Measurements from ENCODE around the gene WLS. TPM values are rescaled to one million over a fixed set of nuclear protein-coding genes. Genes with fewer than 3 reads are reported as not detected.

Gene WLS
- total RNA-seq, 2 experiments from 2014 or later, result not detected

GRCh38 chr1:68188644-68189340 lies 43.5 kb downstream of the WLS start:
- no peak for DNase-seq
- ChIA-PET CTCF (no interaction called here), POLR2A (no interaction called here)
- ATAC-seq, result no peak
- Mint-ChIP-seq H3K27me3 (peaks cover 12% of the 10 kb centered on the region), H3K36me3 (ENCODE audit: low read depth) (no peaks in the 10 kb centered on the region), H3K9me3 (ENCODE audit: low read depth) (no peaks in the 10 kb centered on the region), H3K4me3 (no peak overlapping the region), H3K4me1 (no peaks in the 10 kb centered on the region), H3K27ac (no peak overlapping the region)
- intact Hi-C loops (cut with DNase I, micrococcal nuclease), result no loop called here

- no peaks in the 10 kb centered on the region for H3K36me3 Mint-ChIP-seq (ENCODE audit: low read depth)
- H3K27ac Mint-ChIP-seq, result no peak overlapping the region
- CTCF ChIA-PET, result interaction anchor here (1.2 kb wide), 1 partner anchor 68 kb away, joined by 3 read pairs; no protein-coding TSS in a partner anchor
- no peak overlapping the region for H3K4me3 Mint-ChIP-seq
- ATAC-seq, result no peak
- DNase-seq, result no peak
- peaks cover 12% of the 10 kb centered on the region for H3K27me3 Mint-ChIP-seq
- intact Hi-C loops (cut with DNase I, micrococcal nuclease), result no loop called here
- no peaks in the 10 kb centered on the region for H3K4me1 Mint-ChIP-seq
- H3K9me3 Mint-ChIP-seq (ENCODE audit: low read depth), result no peaks in the 10 kb centered on the region
- POLR2A ChIA-PET, result no interaction called here
Measured at GRCh38 chr1:68188060-68188538, 44.2 kb downstream of the WLS start.

- ChIA-PET CTCF (interaction anchor here (0.9 kb wide), 1 partner anchor 65 kb away, joined by 3 read pairs; no protein-coding TSS in a partner anchor), POLR2A (no interaction called here)
- H3K9me3 Mint-ChIP-seq (ENCODE audit: low read depth), result no peaks in the 10 kb centered on the region
- H3K27me3 Mint-ChIP-seq, result peaks cover 12% of the 10 kb centered on the region
- no peak for DNase-seq
- no peak overlapping the region for H3K4me3 Mint-ChIP-seq
- H3K4me1 Mint-ChIP-seq, result no peaks in the 10 kb centered on the region
- ATAC-seq, result no peak
- intact Hi-C loops (cut with DNase I, micrococcal nuclease), result no loop called here
- no peaks in the 10 kb centered on the region for H3K36me3 Mint-ChIP-seq (ENCODE audit: low read depth)
- H3K27ac Mint-ChIP-seq, result no peak overlapping the region
Measured at GRCh38 chr1:68185743-68186142, 46.6 kb downstream of the WLS start.

GRCh38 chr1:68183895-68184294 lies 48.4 kb downstream of the WLS start:
- Mint-ChIP-seq H3K36me3 (ENCODE audit: low read depth) (no peaks in the 10 kb centered on the region), H3K4me3 (no peak overlapping the region), H3K9me3 (ENCODE audit: low read depth) (no peaks in the 10 kb centered on the region), H3K27me3 (peaks cover 7% of the 10 kb centered on the region), H3K4me1 (peaks cover 1% of the 10 kb centered on the region), H3K27ac (no peak overlapping the region)
- CTCF ChIA-PET, result interaction anchor here (1.1 kb wide), 1 partner anchor 17 kb away, joined by 4 read pairs; no protein-coding TSS in a partner anchor
- no peak for DNase-seq
- no peak for ATAC-seq
- POLR2A ChIA-PET, result no interaction called here
- intact Hi-C loops (cut with DNase I, micrococcal nuclease), result no loop called here

DNA sequence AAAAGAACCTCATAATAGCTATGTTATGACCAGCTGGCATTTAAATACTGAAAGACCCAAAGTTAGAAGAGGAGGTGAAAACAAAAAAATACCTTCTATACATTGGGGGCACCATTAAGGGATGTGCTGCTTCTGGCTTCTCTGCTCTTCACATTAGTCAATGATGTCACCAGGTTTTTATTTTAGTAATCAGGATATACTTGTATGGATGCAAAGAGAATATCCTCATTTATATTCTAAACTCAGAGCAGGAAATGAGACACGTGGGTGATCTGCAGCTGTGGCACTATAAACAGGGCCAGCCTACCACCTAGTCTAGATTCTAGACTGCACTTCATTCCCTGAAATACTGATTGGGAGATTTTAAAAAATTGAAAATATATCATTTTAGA lies 51.2 kb downstream of the WLS start:
- DNase-seq (no peak), ATAC-seq (no peak)
- no peaks in the 10 kb centered on the region for H3K36me3 Mint-ChIP-seq (ENCODE audit: low read depth)
- no peaks in the 10 kb centered on the region for H3K9me3 Mint-ChIP-seq (ENCODE audit: low read depth)
- CTCF ChIA-PET, result interaction anchor here (0.6 kb wide), 1 partner anchor 318 kb away, joined by 4 read pairs; no protein-coding TSS in a partner anchor
- peaks cover 3% of the 10 kb centered on the region for H3K27me3 Mint-ChIP-seq
- intact Hi-C loops (cut with DNase I, micrococcal nuclease), result no loop called here
- no peak overlapping the region for H3K27ac Mint-ChIP-seq
- POLR2A ChIA-PET, result no interaction called here
- H3K4me1 Mint-ChIP-seq, result peaks cover 3% of the 10 kb centered on the region
- no peak overlapping the region for H3K4me3 Mint-ChIP-seq

DNA sequence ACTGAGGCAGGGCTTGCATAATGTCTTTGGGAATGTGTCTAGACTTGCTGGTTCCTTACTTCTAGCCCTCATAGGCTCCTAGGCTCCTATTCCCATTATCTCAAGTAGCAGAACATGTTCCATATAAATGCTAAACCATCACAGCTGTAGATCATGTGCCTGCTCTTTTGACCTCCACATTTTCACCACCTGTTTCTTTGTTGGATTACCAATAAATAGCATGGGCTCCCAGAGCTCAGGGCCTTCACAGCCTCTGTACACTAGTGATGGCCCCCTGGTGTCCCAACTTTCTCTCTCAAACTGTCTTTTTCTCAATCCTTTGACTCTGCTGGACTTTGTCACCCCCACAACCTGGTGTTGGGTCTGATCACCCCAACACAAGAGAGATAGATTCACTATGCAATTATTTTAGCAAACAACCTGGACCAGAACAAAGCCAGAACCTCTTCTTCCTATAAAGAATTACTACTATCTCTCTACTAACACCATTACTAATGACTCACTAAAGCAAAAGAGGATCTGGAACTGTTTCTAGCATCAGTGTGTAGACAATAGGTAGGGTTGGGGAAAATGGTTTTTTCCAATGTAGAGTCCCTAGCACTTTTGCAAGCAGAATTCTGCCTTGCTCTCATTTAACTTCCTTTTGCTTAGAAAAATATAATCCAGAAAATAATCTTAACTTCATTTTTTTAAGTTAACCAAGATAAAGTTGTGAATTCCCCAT lies 51.7 kb downstream of the WLS start:
- H3K4me1 Mint-ChIP-seq, result peaks cover 3% of the 10 kb centered on the region
- CTCF ChIA-PET, result interaction anchor here (0.6 kb wide), 1 partner anchor 318 kb away, joined by 4 read pairs; no protein-coding TSS in a partner anchor
- peaks cover 4% of the 10 kb centered on the region for H3K27me3 Mint-ChIP-seq
- intact Hi-C loops (cut with DNase I, micrococcal nuclease), result no loop called here
- no peak overlapping the region for H3K4me3 Mint-ChIP-seq
- POLR2A ChIA-PET, result no interaction called here
- ATAC-seq (no peak), DNase-seq (no peak)
- no peak overlapping the region for H3K27ac Mint-ChIP-seq
- no peaks in the 10 kb centered on the region for H3K9me3 Mint-ChIP-seq (ENCODE audit: low read depth)
- no peaks in the 10 kb centered on the region for H3K36me3 Mint-ChIP-seq (ENCODE audit: low read depth)

DNA sequence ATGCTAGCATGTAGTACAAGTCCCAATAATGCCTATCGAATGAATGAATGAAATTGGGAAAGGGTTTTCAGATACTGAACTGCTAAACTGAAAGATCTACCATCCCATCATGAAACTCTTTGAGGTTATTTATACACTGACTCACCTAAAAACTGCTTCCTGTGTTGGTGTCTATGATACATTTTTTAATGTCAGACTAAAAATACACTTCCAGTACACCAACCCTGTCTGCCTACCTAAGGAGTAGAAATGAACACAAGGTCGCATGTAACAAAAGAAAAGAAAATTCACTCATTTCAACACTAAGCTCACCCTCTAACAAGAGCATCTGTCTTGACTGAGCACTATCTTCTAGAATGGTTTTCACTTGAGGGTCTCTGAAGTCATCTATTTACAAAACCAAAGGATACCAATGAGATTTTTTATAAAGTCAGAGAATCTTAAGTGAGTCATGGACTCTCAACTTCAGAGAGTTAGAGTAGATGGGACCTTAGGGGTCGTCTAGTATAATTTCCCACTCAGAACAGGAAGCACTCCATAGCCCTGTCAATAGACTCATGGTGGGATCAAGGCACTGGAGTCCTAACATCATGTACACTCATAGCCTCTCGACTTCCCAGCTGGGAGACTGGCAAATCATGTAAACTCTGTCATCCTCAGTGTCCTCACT lies 53.4 kb downstream of the WLS start:
- H3K27me3 Mint-ChIP-seq, result peaks cover 3% of the 10 kb centered on the region
- POLR2A ChIA-PET, result no interaction called here
- CTCF ChIA-PET, result interaction anchor here (0.8 kb wide), 1 partner anchor 71 kb away, joined by 3 read pairs; no protein-coding TSS in a partner anchor
- no peak for DNase-seq
- no peaks in the 10 kb centered on the region for H3K9me3 Mint-ChIP-seq (ENCODE audit: low read depth)
- H3K4me1 Mint-ChIP-seq, result peaks cover 3% of the 10 kb centered on the region
- H3K27ac Mint-ChIP-seq, result no peak overlapping the region
- intact Hi-C loops (cut with DNase I, micrococcal nuclease), result no loop called here
- no peak overlapping the region for H3K4me3 Mint-ChIP-seq
- peak; percentile 81 for ATAC-seq
- no peaks in the 10 kb centered on the region for H3K36me3 Mint-ChIP-seq (ENCODE audit: low read depth)

- DNase-seq, result no peak
- intact Hi-C loops (cut with DNase I, micrococcal nuclease), result no loop called here
Measured at GRCh38 chr1:68175621-68176398, 56.5 kb downstream of the WLS start.

DNA sequence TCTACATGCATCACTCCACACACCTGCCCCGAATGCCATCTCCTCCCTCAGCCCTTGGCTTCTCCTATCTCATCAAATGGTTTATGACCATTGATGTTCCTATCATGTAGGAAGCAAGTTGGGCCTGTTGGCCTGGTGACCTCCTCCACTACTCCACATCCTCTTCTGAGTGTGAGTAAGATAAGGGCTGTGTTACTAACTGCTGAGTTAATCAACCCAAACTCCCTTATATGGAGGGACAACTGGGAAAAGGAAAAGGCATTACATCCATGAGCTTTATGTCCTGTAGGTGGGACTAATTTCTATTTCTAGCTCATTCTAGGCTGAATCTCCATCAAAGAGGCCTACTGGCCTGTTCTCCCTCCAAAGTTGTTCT lies 57.6 kb downstream of the WLS start:
- ChIA-PET POLR2A (interaction anchor here (0.5 kb wide), 1 partner anchor 420 kb away, joined by 3 read pairs; no protein-coding TSS in a partner anchor), CTCF (interaction anchor here (1.1 kb wide), 1 partner anchor 19 kb away, joined by 3 read pairs; no protein-coding TSS in a partner anchor)
- H3K4me1 Mint-ChIP-seq, result peaks cover 3% of the 10 kb centered on the region
- H3K9me3 Mint-ChIP-seq (ENCODE audit: low read depth), result peaks cover 2% of the 10 kb centered on the region
- no peak overlapping the region for H3K27ac Mint-ChIP-seq
- no peak overlapping the region for H3K4me3 Mint-ChIP-seq
- H3K27me3 Mint-ChIP-seq, result peaks cover 7% of the 10 kb centered on the region
- DNase-seq, result no peak
- no peak for ATAC-seq
- no peaks in the 10 kb centered on the region for H3K36me3 Mint-ChIP-seq (ENCODE audit: low read depth)
- intact Hi-C loops (cut with DNase I, micrococcal nuclease), result no loop called here

More at GRCh38 chr1:68175621-68176398, 56.5 kb downstream of the WLS start:
- Mint-ChIP-seq H3K27ac (no peak overlapping the region), H3K9me3 (ENCODE audit: low read depth) (peaks cover 2% of the 10 kb centered on the region), H3K27me3 (peaks cover 7% of the 10 kb centered on the region), H3K4me3 (no peak overlapping the region), H3K36me3 (ENCODE audit: low read depth) (no peaks in the 10 kb centered on the region), H3K4me1 (peaks cover 3% of the 10 kb centered on the region)
- ChIA-PET CTCF (interaction anchor here (1.1 kb wide), 1 partner anchor 20 kb away, joined by 3 read pairs; no protein-coding TSS in a partner anchor), POLR2A (no interaction called here)
- no peak for ATAC-seq

GRCh38 chr1:68173936-68174737 lies 58.2 kb downstream of the WLS start:
- H3K4me3 Mint-ChIP-seq, result no peak overlapping the region

More at GRCh38 chr1:68173936-68174737, 58.2 kb downstream of the WLS start:
- Mint-ChIP-seq H3K9me3 (ENCODE audit: low read depth) (peaks cover 2% of the 10 kb centered on the region), H3K27ac (no peak overlapping the region), H3K4me1 (peaks cover 3% of the 10 kb centered on the region), H3K36me3 (ENCODE audit: low read depth) (no peaks in the 10 kb centered on the region), H3K27me3 (peaks cover 7% of the 10 kb centered on the region)
- DNase-seq, result no peak
- intact Hi-C loops (cut with DNase I, micrococcal nuclease), result no loop called here
- POLR2A ChIA-PET, result interaction anchor here (0.5 kb wide), 1 partner anchor 421 kb away, joined by 3 read pairs; no protein-coding TSS in a partner anchor
- CTCF ChIA-PET, result interaction anchor here (0.7 to 1.1 kb wide), 2 partner anchors 19 to 969 kb away, joined by 3 to 4 read pairs; no protein-coding TSS in a partner anchor
- no peak for ATAC-seq

Measured in activated CD4-positive, alpha-beta T cell treated with anti-CD3 and anti-CD28 coated beads for 36 hours (primary cell).